ENCODE measurements around the gene EFNA2. TPM values are rescaled to one million over a fixed set of nuclear protein-coding genes. Genes with fewer than 3 reads are reported as not detected.
"Not testable (repeated sequence)": the region's sequence is repeated elsewhere in the genome, so short reads cannot be mapped to it uniquely, and the experiment has no call there.

EFNA2 gene
- total RNA-seq, 1 experiment from 2014 or later = 1.5 TPM

GRCh38 chr19:1300744-1301490 is 15.2 kb downstream of the EFNA2 start:
- in situ Hi-C loops (cut with HindIII; ENCODE audit: low pct_unique_long_range_greater_than_20kb, low sequenced_read_pairs) = no loop called here
- no peak for DNase-seq (ENCODE audit: low read depth, low spot score)

GRCh38 chr19:1302533-1303239 is 17.0 kb downstream of the EFNA2 start:
- in situ Hi-C loops (cut with HindIII; ENCODE audit: low pct_unique_long_range_greater_than_20kb, low sequenced_read_pairs) = no loop called here
- no peak for DNase-seq (ENCODE audit: low read depth, low spot score)

GRCh38 chr19:1304197-1304924 is 18.7 kb downstream of the EFNA2 start:
- no peak for DNase-seq (ENCODE audit: low read depth, low spot score)

GRCh38 chr19:1305354-1305753 is 19.7 kb downstream of the EFNA2 start:
- in situ Hi-C loops (cut with HindIII; ENCODE audit: low pct_unique_long_range_greater_than_20kb, low sequenced_read_pairs); DNase-seq (ENCODE audit: low read depth, low spot score): not testable (repeated sequence)

More at GRCh38 chr19:1304197-1304924, 18.7 kb downstream of the EFNA2 start:
- in situ Hi-C loops (cut with HindIII; ENCODE audit: low pct_unique_long_range_greater_than_20kb, low sequenced_read_pairs) = no loop called here

- no peak for DNase-seq (ENCODE audit: low read depth, low spot score)
- in situ Hi-C loops (cut with HindIII; ENCODE audit: low pct_unique_long_range_greater_than_20kb, low sequenced_read_pairs) = no loop called here
These were observed 21.6 kb downstream of the EFNA2 start for GRCh38 chr19:1307320-1307719.

- in situ Hi-C loops (cut with HindIII; ENCODE audit: low pct_unique_long_range_greater_than_20kb, low sequenced_read_pairs) = no loop called here
- no peak for DNase-seq (ENCODE audit: low read depth, low spot score)
These were observed 22.2 kb downstream of the EFNA2 start for GRCh38 chr19:1307755-1308303.

- DNase-seq (ENCODE audit: low read depth, low spot score) = no peak
- in situ Hi-C loops (cut with HindIII; ENCODE audit: low pct_unique_long_range_greater_than_20kb, low sequenced_read_pairs) = no loop called here
These were observed 23.0 kb downstream of the EFNA2 start for GRCh38 chr19:1308718-1309117.

- DNase-seq (ENCODE audit: low read depth, low spot score) = no peak
- in situ Hi-C loops (cut with HindIII; ENCODE audit: low pct_unique_long_range_greater_than_20kb, low sequenced_read_pairs) = no loop called here
These were observed 24.5 kb downstream of the EFNA2 start for GRCh38 chr19:1309977-1310852.

GRCh38 chr19:1310853-1311180 is 25.1 kb downstream of the EFNA2 start:
- in situ Hi-C loops (cut with HindIII; ENCODE audit: low pct_unique_long_range_greater_than_20kb, low sequenced_read_pairs) = no loop called here
- DNase-seq (ENCODE audit: low read depth, low spot score) = no peak

GRCh38 chr19:1311543-1312091 is 25.9 kb downstream of the EFNA2 start:
- no peak for DNase-seq (ENCODE audit: low read depth, low spot score)
- in situ Hi-C loops (cut with HindIII; ENCODE audit: low pct_unique_long_range_greater_than_20kb, low sequenced_read_pairs) = no loop called here

GRCh38 chr19:1312767-1313694 is 27.4 kb downstream of the EFNA2 start:
- in situ Hi-C loops (cut with HindIII; ENCODE audit: low pct_unique_long_range_greater_than_20kb, low sequenced_read_pairs) = no loop called here
- DNase-seq (ENCODE audit: low read depth, low spot score) = no peak

- in situ Hi-C loops (cut with HindIII; ENCODE audit: low pct_unique_long_range_greater_than_20kb, low sequenced_read_pairs) = no loop called here
- no peak for DNase-seq (ENCODE audit: low read depth, low spot score)
These were observed 28.3 kb downstream of the EFNA2 start for GRCh38 chr19:1313695-1314613.

GRCh38 chr19:1315470-1316166 is 29.9 kb downstream of the EFNA2 start:
- DNase-seq (ENCODE audit: low read depth, low spot score) = peak; percentile 40
- in situ Hi-C loops (cut with HindIII; ENCODE audit: low pct_unique_long_range_greater_than_20kb, low sequenced_read_pairs) = no loop called here

GRCh38 chr19:1316466-1316865 is 30.8 kb downstream of the EFNA2 start:
- in situ Hi-C loops (cut with HindIII; ENCODE audit: low pct_unique_long_range_greater_than_20kb, low sequenced_read_pairs) = no loop called here
- DNase-seq (ENCODE audit: low read depth, low spot score) = no peak

Data from SK-MEL-5 (cell line).